HCT116 (cell line): ENCODE measurements around the gene UBXN2A. TPM values are rescaled to one million over a fixed set of nuclear protein-coding genes. Genes with fewer than 3 reads are reported as not detected.

Source experiments
- total RNA-seq: library from RNA; stranded (reverse); gene quantifications from one replicate; pipeline ENCODE4 v1.2.1, GENCODE V29; 2021; ENCODE audit not compliant: unreplicated experiment

UBXN2A gene
- total RNA-seq, 1 experiment from 2014 or later = 14.1 TPM

Other genes starting within 250 kb of the UBXN2A start
- 9.6 TPM for gene ATAD2B, start 13.3 kb upstream of the UBXN2A start, total RNA-seq
- 0.39 TPM for gene MFSD2B, start 69.6 kb downstream of the UBXN2A start, total RNA-seq
- 19.9 TPM for gene WDCP, start 106.9 kb downstream of the UBXN2A start, total RNA-seq
- gene FKBP1B, start 109.3 kb downstream of the UBXN2A start, total RNA-seq = 11.8 TPM
- gene SF3B6, start 135.9 kb downstream of the UBXN2A start, total RNA-seq = 129 TPM
- 20.1 TPM for gene TP53I3, start 144.4 kb downstream of the UBXN2A start, total RNA-seq
- not detected for gene PFN4, start 182.9 kb downstream of the UBXN2A start, total RNA-seq
- gene FAM228B, start 183.0 kb downstream of the UBXN2A start, total RNA-seq = 5.6 TPM
- gene FAM228A, start 234.6 kb downstream of the UBXN2A start, total RNA-seq = not detected